HG02623 (cell line): Measurements from ENCODE around the gene AIM2.
A peak's percentile ranks its signal among the peaks of the same experiment; 100 is the strongest.
"Not testable (repeated sequence)": the region's sequence is repeated elsewhere in the genome, so short reads cannot be mapped to it uniquely, and the experiment has no call there.

Experiments used
- ATAC-seq: cut with Tn5 transposase; IDR thresholded peaks from one replicate; pipeline ENCODE4 v1.9.1; 2021; ENCODE audit warnings: moderate library complexity; ENCODE audit not compliant: unreplicated experiment

AIM2 gene

DNA sequence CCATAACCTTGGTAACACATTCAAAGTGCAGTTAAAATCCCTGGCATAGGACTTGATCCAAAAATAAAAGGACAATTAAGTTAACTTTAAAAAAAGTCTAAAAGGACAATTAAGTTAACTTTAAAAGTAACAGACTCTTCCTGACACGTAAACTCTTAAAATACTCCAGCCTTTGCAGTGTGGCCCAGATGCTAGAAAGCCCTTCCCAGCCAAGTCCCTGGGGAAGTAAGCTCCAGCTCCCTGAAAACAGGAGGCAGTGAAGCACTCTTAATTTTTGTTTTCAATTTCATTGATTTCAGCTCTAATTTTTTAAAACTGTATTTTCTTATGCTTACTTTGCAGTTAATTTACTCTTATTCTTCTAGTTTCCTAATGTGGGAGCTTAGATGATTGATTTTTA lies 5.1 kb upstream of the AIM2 start:
- ATAC-seq = no peak

DNA sequence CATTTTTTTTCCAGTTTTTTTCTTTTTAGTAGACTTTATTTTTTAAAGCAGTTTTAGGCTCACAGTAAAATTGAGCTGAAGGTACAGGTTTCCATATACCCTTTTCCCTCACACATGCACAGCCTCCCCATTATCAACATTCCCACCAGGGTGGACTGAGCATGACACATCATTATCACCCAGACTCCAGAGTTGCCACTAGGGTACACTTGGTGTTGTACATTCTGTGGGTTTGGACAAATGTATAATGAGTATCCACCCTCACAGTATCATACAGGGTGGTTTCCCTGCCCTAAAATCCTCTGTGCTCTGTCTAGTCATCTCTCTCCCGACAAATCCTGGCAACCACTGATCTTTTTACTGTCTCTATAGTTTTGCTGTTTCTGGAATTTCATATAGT lies 3.0 kb upstream of the AIM2 start:
- no peak for ATAC-seq

DNA sequence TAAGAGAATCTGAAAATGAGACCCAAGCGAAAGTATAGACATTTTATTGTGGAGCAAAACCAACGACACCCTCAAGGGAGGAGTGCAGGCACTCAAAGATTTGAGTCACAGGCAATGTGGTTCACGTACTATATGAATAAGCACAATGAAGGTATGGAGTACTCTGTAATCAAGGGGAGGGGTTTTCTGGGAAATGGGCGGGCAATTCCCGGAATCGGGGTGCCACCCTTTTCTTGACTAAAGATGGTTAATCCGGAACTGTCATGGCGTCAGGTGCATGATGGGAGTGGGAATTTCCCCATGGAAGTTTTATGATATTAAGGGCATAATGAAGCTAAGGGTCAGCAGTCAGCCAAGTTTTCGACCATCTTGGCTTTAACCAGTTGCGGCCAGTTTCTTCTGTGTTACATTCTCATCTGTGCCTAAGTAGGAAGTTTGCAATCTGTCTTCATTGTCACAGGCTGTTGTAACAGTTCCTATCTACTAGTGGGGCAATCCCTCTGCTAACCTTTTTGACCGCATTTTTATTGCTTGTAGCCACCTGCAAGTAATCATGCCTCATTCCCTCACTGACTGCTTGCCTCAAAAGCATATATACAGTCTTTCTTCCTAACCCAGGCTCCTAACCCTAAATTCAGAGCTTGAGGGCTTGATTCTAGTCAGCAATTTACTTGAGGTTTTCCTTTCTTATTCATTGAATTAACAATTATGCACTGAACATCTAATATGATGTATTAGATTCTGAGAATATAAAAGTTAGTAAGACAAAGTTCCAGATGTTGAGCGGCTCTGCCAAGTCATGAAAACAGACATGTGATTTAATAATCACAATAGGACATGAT lies 775 bp upstream of the AIM2 start:
- peak; percentile 65 for ATAC-seq

DNA sequence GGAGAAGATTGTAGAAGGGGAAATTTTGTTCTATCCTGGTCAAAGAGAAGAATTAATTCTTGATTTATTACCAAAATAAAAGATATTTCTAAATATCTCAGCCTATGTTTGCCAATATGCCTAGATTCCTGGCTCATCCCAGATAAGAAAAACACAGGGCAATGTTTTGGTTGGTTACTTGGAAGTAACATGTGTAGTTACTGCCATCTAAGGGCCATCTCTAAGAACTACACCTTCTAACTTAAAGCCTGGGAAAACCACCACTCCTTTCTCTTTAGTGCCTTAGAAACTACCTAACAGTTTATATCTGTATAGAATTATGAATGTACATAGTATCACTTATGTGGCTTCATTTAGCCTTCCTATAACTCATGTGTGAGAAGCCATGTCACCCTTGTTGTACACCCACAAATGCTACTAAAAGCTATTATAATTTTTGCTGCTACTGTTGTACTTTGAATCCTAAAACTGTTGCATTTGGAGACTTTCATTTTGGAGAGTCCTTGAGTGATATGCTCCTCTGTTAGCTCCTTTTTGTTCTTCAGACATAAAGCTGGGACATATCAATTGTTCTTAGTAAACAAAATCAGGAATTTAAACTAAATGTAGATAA lies 4.5 kb downstream of the AIM2 start:
- no peak for ATAC-seq

DNA sequence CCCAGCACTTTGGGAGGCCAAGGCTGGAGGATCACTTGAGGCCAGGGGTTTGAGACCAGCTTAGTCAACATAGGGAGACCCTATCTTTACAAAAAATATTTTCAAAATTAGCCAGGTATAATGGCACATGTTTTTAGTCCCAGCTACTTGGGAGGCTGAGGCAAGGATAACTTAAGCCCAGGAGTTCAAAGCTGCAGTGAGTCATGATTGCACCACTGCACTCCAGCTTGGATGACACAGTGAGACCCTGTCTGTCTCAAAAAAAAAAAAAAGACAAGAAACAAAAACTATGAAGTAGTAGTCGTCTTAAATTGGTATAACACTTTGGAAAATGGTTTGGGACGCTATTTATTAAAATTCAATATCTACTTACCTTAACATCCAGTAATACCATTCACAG lies 7.7 kb downstream of the AIM2 start:
- ATAC-seq = no peak

DNA sequence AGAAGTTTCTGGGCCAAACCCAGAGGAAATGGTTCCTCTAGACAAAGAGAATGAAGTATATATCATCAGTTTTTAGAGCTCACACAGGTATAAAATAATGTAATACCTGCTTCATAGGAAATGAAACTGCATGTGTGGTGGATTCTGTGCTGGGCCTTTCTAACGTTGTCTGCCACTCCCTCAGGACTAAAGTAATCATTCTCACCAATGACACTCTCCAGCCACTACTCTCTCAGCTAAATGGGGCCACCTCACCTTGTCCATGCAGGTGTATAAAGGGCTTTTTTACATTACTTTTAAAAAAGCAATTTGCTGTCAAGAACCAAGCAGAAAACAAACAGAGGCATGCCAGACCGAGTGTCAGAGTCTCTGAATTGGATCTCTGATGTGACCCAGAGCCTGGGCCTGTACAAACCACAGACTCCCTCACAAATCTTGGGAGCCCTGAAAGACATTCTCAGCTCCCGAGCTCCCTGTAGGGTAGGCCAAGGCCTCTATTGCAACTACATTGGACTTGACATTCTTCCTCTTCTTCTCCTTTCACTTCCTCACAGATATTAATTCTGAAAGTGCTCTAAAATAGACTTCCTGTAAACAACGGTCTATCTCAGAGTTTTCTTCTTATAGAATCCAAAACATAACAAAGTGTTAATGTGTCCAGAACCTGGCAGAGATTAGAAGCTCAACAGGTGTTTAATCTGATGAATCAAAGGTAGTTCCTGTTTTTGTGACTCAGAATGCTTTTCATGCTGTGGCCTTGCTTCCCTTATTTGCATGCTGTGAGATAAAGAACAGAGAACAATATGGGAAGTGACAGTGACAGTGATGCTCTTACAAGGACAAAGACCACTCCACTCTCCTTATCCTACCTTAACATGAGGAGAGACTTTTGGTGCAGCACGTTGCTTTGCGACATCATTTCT lies 8.6 kb downstream of the AIM2 start:
- peak; percentile 85 for ATAC-seq

DNA sequence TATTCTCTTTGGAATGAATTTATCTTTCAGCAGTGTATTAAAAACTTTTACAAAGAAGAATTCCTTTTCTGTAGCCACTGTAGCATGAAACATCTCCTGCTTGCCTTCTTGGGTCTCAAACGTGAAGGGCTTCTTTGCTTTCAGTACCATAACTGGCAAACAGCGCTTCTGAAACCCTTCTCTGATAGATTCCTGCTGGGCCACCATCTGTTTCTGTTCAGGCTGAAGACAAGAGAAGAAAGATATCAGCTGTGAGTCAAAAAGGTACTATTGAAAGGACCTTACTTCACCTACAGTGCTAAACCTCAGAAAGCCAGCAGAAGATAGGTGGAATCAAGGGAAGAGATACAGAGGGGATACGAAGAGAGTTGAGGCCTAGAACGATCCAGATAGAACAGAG lies 10.5 kb downstream of the AIM2 start:
- ATAC-seq = no peak

DNA sequence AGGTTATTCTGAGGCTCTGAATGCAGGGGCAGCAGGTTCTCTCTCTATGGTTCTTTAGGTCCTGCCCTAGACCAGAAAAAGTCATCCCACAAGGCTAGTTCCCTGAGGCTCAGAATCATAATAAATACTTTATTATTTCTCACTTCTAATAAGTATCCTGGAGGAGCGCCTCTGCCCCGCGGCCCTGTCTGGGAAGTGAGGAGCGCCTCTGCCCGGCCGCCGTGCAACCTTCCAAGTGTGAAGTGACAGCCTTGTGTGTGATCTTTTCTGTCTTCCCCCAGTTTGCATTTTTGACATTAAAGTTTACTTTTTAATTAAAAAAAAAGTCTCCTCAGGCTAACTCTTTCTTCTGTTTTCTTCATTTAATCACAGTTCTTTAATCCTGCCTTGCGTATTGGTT lies 11.5 kb downstream of the AIM2 start:
- ATAC-seq = no peak

DNA sequence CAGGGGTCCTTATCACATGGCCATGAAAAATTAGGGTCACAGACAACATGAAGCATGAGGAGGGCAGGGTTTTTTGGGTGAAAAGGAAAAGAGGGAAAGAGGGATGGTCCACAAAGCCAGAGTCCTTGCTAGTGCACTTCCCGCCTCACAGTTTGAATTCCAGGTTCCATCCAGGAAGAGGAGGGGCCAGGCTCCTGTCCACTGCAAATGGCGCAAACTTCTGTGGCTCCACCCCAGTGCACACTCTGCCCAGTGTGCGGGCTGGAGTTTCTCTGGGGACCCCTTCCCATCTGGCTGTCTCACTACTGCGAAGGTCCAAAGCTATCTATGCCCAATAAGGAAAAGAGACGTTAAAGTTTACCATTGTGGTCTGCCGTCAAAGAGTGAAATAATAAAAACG lies 17.8 kb downstream of the AIM2 start:
- ATAC-seq = no peak

DNA sequence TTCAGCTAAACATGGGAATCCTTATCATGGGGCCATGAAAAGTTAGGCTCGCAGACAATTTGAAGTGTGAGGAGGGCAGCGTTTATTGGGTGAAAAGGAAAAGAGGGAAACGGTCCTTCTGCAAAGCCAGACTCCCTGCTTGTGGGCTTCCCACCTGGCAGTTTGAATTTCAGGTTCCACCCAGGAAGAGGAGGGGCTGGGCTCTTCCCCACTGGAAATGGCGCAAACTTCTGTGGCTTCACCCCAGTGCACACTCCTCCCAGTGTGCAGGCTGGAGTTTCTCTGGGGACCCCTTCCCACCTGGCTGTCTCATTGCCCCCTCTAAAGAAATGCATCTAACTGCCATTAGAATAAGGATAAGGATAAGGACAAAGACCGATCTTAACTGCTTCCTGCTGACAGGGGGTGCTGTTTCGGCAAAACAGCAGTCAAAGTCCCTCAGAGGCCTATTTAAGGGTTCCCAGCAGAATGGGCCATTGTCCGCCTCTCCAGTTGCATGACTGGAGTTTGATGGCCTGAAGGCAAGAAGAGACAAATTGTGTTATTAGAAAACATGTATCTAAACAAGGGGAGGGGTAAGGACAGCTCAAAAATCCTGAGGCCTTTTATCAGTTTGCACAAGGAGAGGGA lies 20.4 kb downstream of the AIM2 start:
- no peak for ATAC-seq

DNA sequence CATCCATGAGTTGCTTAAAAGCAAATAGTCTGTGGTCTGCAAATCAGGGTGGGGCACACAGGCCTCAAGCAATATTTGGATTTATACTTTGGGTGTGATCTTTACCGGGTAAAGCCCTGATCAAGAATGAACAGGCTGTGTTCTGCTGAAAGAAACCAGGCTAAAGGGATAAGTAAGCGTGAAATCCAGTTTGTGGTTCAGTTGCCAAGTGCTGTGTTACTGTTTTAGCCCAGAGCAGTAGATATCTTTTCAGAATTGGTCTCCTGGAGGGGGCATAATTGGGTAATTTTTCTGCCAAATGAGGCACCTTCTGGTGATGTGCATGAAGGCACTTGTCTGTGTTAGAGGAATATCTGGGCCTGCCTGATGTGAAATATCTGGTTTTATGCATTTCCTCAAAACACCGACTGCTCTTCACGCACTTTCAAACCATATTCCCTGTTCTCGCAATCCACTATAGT lies 21.4 kb downstream of the AIM2 start:
- no peak for ATAC-seq

DNA sequence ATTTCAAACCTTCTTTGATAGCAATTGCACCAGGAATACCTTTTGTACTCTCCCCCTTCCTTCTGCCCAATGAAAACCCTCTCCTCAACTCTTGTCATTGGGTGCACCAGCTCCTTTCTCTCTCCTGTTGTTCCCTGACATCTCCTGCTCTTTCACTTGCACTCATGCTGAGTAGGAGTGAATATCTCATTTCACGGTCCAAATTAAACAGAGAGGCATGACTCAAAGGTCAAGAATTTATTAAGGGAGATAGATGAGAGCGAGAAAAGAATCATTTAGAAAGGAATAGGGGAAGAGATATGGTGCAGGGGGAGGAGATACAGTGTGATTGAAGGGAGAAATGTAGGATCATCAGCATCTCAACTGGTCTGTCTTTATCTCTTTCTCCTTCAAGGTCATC lies 22.1 kb downstream of the AIM2 start:
- no peak for ATAC-seq

DNA sequence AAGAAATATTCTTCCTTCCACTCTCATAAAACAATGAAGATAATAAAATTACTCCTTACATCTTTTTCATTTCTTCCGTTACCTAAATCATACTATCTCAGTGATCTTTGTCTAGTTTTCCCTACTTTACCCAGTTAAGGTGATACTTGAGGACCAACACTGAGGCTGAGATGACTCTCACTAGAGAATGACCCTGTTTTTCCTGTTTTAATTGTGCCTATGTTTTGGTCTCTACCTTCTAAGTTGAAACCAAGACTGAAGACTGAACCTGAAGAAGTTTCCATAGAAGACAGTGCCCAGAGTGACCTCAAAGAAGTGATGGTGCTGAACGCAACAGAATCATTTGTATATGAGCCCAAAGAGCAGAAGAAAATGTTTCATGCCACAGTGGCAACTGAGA lies 25.1 kb downstream of the AIM2 start:
- ATAC-seq = no peak

DNA sequence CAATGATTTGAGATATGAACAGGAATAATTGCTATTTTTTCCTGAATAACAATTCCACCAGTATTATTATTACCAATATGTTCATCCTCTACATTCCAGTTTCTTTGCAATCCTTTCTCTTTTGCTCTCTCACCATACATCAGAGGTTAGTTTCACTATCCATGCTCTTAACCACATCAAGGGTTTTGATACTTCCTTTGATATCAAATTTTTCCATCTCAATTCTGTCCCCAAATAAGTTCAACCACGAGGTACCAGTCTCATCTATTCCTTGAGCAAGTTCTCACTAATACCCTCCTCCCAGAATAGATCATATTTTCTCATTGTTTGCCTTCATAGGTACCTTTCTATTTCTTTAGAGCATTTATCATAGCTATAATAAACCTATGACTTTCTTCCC lies 30.1 kb downstream of the AIM2 start:
- ATAC-seq = not testable (repeated sequence)

DNA sequence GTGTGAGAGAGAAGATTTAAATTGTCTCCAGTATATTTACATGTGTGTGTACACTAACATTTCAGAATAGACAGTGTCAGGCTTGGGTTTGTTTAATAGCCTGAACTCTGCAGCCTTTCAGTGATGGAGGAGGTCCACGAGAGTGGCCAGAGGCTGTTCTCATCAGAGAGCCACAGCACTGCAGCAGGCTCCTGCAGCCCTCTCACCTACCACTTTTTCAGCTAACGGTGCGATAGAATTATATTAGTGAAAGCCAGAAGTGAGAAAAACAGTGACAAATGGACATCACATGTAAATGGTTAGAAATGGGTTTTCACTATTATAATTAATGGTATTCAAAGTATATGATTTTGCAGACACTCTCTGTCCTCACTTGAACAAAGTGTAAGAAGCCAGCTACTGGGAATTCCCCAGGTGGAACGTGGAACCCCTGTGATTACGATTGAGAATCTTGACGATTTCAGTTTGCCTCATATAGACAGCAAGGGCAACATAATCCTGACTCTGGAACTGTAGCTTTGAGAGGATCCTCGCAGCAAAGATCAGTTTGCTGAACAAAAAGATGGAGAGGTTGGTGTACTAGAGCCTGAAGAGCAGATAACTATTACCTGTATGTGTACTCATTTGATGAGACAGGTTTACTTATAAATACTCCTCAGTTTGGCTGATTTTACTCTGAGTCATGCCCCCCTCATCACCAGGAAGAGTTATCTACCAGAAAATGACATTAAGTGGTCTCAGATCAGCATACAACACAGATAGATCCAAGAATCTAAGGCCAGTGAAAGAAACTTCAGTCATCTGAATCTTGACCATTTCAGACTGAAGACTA lies 35.5 kb downstream of the AIM2 start:
- ATAC-seq = peak; percentile 50

DNA sequence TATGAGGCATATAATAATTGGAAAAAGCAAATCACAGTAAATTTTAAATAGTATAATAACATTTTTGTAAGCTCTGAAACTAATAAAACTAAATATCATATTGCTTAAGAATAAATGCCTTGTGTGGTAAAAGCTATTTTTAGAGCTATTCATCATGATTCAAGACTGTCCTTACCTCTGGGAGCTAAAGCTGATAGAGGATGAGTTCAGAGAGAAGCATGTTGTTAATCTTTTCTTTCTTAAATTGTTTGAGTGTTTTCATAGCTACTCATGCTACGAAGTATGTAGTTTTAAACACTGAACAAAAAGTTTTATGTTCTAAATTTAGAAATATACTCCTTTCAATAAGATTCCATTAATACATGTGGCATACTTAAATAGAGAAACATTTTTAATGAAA lies 36.4 kb downstream of the AIM2 start:
- no peak for ATAC-seq

DNA sequence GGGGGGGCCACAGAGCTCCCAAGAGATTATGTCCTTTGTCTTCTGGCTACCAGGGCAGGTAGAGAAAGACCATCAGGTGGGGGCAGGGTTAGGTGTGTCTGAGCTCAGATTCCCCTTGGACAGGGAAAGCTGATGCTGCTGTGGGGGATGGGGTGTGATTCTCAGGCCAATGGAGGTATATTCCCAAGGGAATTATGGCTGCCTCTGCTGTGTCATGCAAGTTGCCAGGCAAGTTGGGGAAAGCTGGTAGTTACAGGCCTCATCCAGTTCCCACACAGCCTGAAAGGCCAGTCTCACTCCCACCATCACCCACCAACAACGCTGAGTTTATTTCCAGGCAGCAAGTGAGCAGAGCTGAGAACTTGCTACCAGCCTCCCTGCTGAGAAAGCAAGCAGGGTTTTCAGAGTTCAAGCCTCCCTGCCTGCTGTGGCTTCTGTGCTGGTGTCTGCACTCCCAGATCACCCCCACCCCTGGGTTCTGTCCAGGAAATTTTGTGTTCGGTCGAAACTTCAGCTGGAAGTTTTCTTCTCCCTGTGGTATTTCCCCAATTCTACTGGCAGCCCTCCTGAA lies 45.6 kb downstream of the AIM2 start:
- ATAC-seq = no peak

DNA sequence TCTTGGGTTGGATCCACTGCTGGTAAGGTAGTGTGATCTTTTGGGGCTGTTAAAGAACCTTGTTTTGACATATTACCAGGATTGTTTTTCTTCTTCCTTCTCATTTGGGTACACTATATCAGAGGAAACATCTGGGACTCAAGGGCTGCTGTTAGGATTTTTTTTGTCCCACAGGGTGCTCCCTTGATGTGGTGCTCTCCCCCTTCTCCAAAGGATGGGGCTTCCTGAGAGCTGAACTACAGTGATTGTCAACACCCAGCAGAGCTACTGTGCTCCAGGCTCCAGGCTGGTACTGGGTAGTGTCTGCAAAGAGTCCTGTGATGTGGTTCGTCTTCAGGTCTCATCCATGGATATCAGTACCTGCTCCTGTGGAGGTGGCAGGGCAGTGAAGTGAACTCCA lies 46.3 kb downstream of the AIM2 start:
- no peak for ATAC-seq

DNA sequence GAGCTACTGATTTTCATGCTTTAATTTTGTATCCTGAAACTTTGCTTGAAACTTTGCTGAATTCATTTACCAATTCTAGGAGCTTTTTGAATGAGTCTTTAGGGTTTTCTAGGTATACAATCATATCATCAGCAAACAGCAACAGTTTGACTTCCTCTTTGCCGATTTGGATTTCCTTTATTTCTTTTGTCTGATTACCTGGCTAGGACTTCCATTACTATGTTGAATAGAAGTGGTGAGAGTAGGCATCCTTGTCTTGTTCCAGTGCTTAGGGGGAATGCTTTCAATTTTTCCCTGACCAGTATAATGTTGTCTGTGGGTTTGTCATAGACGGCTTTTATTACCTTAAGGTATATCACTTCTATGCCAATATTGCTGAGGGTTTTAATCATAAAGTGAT lies 49.7 kb downstream of the AIM2 start:
- not testable (repeated sequence) for ATAC-seq

DNA sequence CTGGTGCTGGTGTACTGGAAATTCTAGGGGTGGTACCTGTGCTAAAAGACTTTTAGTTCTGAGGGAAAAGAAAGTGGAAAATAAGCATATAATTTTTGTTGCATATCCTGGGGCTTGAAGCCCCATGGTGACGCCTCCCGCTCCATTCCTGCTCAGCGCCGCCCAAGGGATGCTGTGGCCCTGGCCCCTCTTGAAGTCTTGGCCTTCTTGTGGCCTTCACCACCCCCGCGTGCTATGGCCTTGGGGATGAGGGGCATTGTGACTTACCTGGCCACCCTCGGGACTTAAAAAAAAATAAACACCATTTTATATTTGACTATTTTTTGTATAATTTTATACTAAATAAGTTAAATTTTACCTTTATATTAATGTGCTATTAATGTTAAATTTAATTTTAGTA lies 51.5 kb downstream of the AIM2 start:
- ATAC-seq = no peak
